ENCODE data around the gene WDPCP. TPM values are rescaled to one million over a fixed set of nuclear protein-coding genes. Genes with fewer than 3 reads are reported as not detected.

Gene WDPCP
- total RNA-seq (10 to 100 TPM; 20.1 to 23.5 TPM), polyA plus RNA-seq (ENCODE audit: insufficient read depth, low read depth, low replicate concordance) (8.3 TPM)
- long read RNA-seq, donor 1, partial matches to known transcripts: 251 of 436 reads
- long read RNA-seq, donor 1, other reads (novel, unspliced or antisense): 184 of 436 reads
- long read RNA-seq, donor 2, full-length matches to known transcripts: 1 of 132 reads
- long read RNA-seq, donor 2, partial matches to known transcripts: 131 of 132 reads
- long read RNA-seq, donor 2, other reads (novel, unspliced or antisense): 0 of 132 reads

- 0 to 1% methylated on average over 38 to 44 of the region's 44 CpGs for WGBS, 2 donors
Observed at GRCh38 chr2:63588385-63589147, at the start of gene WDPCP, which contains the start of gene MDH1. Gene WDPCP (minus strand): TSS chr2:63588477. CDS start chr2:63588271, 206 bp downstream. Gene MDH1 (plus strand): TSS chr2:63588963. CDS start chr2:63589044, 81 bp downstream.

GRCh38 chr2:63632382-63632781 is 44.1 kb upstream of the WDPCP start:
- TF ChIP-seq POLR2A (IDR thresholded peaks at IDR 0.05) (no peak), CTCF (IDR thresholded peaks at IDR 0.05) (no peak)
- H3K27ac ChIP-seq: no peak overlapping the region
- H3K4me3 ChIP-seq: no peak overlapping the region
- intact Hi-C loops (cut with DNase I; ENCODE audit: low total_unique reads): no loop called here
- no peaks in the 10 kb centered on the region for H3K9me3 ChIP-seq
- DNase-seq: no peak
- no peaks in the 10 kb centered on the region for H3K27me3 ChIP-seq
- no peaks in the 10 kb centered on the region for H3K4me1 ChIP-seq
- no peaks in the 10 kb centered on the region for H3K36me3 ChIP-seq (ENCODE audit: low read depth, missing control alignments)
- 89 to 92% methylated on average over 2 of the region's 2 CpGs for WGBS, 2 donors

More at GRCh38 chr2:63588385-63589147, at the start of gene WDPCP, which contains the start of gene MDH1:
- H3K27me3 ChIP-seq: no peaks in the 10 kb centered on the region
- intact Hi-C loops (cut with DNase I; ENCODE audit: low total_unique reads): no loop called here
- H3K4me3 ChIP-seq: peak within 1 kb of the TSS; percentile 90 to 92
- H3K4me1 ChIP-seq: peaks cover 16% of the 10 kb centered on the region
- H3K9me3 ChIP-seq: no peaks in the 10 kb centered on the region
- peak; percentile 97 for DNase-seq
- TF ChIP-seq CTCF (IDR thresholded peaks at IDR 0.05) (peak in 1 of 3 experiments; percentile 19), POLR2A (IDR thresholded peaks at IDR 0.05) (no peak)
- peak within 1 kb of the TSS; percentile 86 to 92 for H3K27ac ChIP-seq
- H3K36me3 ChIP-seq (ENCODE audit: low read depth, missing control alignments): no peaks in the 10 kb centered on the region

GRCh38 chr2:63631501-63631900 is 43.2 kb upstream of the WDPCP start:
- Histone ChIP-seq H3K4me1 (no peaks in the 10 kb centered on the region), H3K36me3 (ENCODE audit: low read depth, missing control alignments) (no peaks in the 10 kb centered on the region), H3K27ac (no peak overlapping the region), H3K4me3 (no peak overlapping the region), H3K27me3 (no peaks in the 10 kb centered on the region), H3K9me3 (no peaks in the 10 kb centered on the region)
- no peak for DNase-seq
- 44 to 60% methylated on average over 1 of the region's 1 CpG for WGBS, 2 donors
- TF ChIP-seq POLR2A (IDR thresholded peaks at IDR 0.05) (no peak), CTCF (IDR thresholded peaks at IDR 0.05) (no peak)
- intact Hi-C loops (cut with DNase I; ENCODE audit: low total_unique reads): no loop called here

- Histone ChIP-seq H3K4me3 (no peak overlapping the region), H3K36me3 (ENCODE audit: low read depth, missing control alignments) (no peaks in the 10 kb centered on the region), H3K27me3 (no peaks in the 10 kb centered on the region), H3K27ac (no peak overlapping the region), H3K4me1 (no peaks in the 10 kb centered on the region), H3K9me3 (no peaks in the 10 kb centered on the region)
- intact Hi-C loops (cut with DNase I; ENCODE audit: low total_unique reads): no loop called here
- no peak for DNase-seq
- WGBS, 2 donors: 85 to 89% methylated on average over 1 of the region's 1 CpG
- TF ChIP-seq POLR2A (IDR thresholded peaks at IDR 0.05) (no peak), CTCF (IDR thresholded peaks at IDR 0.05) (no peak)
Observed at GRCh38 chr2:63628403-63628942, 40.2 kb upstream of the WDPCP start.
